GM19467 (cell line): Measurements from ENCODE around the gene HSP90AB1.

ENCODE experiments used
- ATAC-seq: cut with Tn5 transposase; IDR thresholded peaks from one replicate; pipeline ENCODE4 v1.9.1; 2021; ENCODE audit warnings: mild to moderate bottlenecking, moderate library complexity; ENCODE audit not compliant: unreplicated experiment

HSP90AB1 gene

DNA sequence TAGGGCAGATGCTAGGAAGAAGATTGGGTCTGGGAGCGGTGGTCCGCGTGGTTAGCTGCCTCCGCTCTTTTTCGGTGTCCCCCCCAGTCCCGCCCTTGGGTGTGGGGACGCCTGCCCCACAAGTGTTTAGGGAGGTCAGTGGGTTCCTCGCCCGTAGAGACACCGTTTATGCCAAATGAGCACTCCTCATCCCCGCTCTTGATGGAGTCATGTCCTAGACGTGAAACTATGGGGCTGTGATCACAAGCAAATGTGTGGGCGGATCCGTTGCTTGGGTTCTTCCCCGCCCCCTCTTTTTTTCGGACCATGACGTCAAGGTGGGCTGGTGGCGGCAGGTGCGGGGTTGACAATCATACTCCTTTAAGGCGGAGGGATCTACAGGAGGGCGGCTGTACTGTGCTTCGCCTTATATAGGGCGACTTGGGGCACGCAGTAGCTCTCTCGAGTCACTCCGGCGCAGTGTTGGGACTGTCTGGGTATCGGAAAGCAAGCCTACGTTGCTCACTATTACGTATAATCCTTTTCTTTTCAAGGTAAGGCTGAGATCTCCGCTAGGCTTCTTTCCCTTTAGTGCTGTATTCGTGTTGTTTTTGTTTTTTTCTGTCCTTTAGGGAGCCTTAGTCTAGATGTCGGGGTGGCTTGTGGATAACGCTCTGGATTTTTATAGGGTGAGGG is at the start of gene HSP90AB1:
Gene HSP90AB1 (plus strand): TSS at position 439 of the 675 bp plus-strand sequence. CDS start 1,529 bp downstream, outside the sequence.
- peak; percentile 62 for ATAC-seq

DNA sequence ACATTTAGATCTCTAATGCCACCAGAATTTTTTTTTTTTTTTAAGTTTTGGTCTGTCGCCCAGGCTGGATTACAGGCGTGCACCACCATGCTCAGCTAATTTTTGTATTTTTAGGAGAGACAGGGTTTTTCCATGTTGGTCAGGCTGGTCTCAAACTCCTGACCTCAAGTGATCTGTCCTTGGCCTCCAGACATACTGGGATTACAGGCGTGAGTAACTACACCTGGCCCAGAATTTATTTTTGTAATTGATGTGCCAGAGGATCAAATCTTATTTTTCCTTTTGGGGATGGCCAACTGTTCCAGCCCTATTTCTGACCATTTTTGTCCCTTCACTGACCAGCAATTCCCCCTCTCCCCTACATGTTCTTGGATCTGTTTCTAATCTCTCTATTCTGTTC is 48.2 kb upstream of the HSP90AB1 start:
- ATAC-seq: no peak

DNA sequence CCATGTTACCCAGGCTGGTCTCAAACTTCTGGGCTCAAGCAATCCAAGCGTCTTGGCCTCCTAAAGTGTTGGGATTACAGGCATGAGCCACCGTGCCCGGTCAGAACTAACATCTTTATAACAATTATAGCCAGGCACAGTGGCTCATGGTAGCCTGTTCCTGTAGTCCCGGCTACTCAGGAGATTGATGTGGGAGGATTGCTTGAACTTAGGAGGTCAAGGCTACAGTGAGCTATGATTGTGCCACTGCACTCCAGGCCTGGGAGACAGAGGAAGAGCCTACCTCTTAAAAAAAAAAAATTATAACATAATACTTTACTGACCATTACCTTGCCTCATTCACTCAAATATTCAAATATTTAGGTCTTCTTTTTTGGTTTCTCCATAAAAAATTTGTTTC is 47.0 kb upstream of the HSP90AB1 start:
- no peak for ATAC-seq

DNA sequence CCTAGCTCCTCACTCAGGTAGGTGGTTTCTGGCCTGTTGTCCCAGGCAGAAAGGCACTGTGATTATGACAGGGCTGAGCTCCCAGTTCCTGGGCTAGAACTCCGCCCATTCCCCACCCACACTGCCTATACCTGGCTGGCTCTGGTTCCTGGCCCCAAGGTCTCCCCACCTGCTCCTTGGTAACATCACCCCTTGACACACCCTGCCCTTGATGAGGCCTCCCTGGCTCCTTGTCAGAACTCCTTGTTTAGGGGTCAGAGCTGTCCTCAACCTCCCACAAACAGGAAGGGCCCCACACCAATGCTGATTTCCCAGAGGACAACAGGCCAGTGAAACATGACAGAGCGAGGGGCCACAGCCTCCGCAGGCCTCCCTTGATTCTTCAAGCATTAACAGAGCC is 45.7 kb upstream of the HSP90AB1 start:
- no peak for ATAC-seq

DNA sequence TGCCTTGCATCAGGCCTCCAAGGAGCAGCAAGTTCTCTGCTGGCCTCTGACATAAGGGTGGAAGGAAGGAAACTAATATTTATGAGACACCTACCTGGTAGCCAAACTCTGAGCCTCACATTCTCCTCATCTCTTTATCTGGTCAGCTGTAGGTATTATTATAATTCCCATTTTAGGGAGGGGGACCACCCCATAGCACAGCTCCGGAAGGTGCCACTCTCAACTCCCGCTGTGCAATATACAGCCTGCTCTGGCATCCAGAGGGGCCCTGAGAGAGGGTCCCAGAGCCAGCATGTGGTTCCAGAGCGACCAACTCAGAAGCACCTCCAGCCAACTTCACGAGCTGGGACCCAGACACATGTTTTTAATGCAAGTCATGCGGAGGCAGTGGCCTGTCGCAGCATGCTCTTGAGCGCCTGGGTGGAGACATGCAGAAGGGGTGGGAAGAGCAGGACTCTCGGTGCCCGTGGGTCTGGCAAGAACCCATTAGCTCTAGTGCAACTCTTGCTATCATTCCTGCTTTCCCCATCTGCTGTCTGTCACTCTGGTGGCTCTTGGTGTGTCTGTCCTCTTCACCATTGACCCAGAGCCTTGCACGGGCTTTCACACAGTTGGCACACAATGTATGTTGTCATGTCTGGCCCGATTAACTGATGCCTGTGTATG is 45.1 kb upstream of the HSP90AB1 start:
- no peak for ATAC-seq

DNA sequence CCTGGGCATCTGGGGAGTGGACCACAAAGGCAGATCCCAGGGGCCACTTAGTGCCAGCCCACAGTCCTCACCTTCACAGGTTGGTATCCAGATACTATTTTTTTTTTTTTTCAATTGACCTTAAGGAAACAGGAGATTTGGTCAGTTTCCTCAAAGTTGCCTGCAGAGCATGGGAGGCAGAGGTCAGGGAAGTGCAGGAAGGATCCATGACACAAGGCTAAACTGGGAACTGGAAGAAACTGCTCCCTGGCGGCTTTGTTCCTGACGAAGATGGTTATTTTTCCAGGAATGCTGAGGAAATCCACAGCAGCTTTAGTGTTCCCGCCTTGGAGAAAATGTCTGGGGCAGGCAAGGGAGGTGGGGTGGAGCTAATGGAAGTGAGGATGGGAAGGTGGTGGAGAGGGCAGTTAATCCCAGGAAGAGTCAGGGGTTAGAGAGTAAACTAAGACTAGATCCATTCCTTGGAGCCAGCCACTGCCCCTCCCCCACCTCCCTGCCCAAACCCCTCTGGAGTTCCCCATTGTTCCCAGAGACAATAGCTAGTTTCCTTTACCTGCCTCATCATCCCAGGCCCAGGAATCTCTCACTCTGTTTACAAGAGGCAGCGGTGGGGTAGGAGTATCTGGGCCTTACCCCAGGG is 44.4 kb upstream of the HSP90AB1 start:
- ATAC-seq: no peak

DNA sequence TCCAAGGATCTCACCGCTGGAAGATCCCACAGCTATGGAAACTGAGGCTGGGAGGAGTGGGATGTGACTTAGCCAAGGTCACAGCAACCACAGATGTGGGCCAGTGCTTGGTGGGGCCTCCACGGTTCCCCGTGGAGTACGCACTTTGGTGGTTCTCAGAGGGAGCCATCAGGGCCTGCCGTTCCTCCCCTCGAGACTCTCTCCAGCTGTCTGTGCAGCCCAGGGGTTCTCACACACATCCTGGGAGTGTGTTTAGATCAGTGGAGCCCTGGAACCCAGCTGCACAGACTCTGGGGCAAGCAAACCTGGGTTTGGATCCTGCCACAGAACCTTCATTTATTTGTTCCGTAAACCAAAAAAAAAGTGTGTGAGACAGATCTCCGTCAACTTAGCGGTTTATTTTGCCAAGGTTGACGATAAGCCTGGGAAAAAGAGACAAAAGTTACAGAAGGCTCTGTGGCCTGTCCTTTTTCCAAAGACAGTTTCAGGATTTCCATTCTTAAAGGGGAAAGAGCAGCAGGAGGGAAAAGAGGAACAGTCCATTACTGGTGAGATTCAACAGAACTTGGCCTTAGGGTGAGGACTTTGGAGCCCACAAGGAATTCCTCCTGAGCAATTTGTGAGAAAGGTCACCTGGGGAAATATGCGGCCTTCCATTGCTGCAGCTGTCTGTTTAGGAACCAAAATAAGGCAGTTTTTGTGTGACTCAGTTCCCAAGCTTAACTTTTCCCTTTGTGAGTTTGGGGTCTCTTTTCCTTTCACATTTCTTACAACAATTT is 43.7 kb upstream of the HSP90AB1 start:
- no peak for ATAC-seq

DNA sequence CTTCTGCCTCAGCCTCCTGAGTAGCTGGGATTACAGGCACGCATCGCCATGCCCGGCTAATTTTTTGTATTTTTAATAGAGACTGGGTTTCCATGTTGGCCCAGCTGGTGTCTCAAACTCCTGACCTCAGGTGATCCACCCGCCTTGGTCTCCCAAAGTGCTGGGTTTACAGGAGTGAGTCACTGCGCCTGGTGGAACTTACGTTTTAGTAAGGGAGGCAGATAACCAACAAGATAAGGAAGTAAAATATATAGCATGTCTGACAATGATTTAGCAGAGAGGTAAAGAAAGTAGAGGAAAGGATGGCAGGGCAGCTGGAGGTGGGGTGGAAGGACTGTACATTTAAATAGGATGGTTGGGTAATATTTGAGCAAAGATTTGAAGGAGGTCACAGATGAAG is 42.9 kb upstream of the HSP90AB1 start:
- ATAC-seq: no peak

DNA sequence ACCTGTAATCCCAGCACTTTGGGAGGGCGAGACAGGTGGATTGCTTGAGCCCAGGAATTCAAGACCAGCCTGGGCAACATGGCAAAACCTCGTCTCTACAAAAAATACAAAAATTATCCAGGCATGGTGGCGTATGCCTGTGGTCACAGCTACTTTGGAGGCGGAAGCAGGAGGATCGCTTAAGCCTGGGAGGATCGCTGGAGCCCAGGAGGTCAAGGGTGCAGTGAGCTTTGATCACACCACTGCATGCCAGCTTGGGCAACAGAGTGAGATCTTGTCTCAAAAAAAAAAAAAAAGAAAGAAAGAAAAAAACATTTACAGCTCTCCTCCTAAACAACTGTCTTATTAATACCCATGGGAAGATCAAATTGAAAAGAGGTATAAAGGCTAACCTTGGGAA is 38.9 kb upstream of the HSP90AB1 start:
- ATAC-seq: no peak

DNA sequence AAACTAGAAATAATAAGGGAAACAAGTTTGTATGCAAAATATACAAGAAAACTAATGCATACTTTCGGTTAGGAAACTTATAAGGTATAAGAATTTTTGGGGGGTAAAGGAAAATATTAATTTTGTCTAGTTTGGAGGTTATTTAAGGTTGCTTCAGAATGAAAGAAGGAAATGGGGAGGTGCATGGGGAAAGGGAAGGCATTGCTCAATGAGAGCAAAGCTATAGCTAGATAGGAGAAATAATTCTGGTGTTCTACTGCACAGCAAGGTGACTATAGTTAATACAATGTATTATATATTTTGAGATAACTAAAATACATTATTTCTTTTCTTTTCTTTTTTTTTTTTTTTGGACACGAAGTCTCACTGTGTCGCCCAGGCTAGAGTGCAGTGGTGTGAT is 35.6 kb upstream of the HSP90AB1 start:
- no peak for ATAC-seq

DNA sequence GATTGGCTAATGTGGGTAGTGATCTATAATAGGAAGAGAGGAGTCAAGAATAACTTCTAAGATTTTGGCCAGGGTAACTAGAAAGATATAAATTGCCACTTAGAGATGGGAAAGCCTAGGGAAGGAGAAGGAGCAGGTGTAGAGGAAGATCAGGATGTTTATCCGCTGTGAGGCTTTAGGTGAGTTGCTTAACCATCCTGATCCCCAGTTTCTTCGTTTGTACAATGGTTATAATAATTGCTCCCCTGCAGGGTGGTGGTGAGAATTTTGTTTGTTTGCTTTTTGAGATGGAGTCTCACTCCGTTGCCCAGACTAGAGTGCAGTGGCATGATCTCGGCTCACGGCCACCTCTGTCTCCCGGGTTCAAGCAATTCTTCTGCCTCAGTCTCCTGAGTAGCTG is 32.6 kb upstream of the HSP90AB1 start:
- ATAC-seq: no peak

DNA sequence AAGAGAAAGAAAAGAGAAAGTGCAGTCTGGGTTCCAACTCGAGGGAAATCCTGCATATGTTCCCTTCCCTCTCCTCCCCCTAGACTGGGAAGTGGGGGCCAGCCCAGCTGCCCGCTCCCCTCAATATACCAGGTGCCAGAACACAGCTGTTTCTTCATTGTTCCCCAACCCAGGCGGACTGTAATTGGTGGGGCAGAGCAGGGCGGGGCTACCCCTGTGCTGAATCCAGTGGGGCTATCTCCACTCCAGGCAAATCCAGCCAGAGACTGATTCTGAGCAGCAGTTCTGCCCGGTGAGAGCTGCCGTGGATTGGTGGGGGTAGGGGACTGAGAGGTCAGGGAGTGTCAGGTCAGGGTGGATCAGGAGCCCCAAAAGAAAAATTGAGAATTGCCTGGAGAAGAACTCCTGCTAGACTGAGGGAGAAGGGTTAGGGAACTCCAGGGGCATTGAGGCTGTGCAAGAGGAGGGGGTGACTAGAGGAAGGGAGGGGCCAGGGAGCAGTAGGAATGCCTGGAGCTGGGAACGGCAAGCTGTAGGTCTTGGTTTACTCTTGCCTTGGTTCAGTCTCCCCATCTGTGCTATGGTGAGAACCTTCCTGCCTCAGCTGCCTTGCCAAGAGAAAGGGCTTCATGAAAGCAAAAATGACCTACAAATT is 30.1 kb upstream of the HSP90AB1 start, which contains the start of gene MYMX:
Gene MYMX (plus strand): TSS at position 250 of the 655 bp plus-strand sequence. CDS start 546 bp downstream, outside the sequence.
- ATAC-seq: no peak

DNA sequence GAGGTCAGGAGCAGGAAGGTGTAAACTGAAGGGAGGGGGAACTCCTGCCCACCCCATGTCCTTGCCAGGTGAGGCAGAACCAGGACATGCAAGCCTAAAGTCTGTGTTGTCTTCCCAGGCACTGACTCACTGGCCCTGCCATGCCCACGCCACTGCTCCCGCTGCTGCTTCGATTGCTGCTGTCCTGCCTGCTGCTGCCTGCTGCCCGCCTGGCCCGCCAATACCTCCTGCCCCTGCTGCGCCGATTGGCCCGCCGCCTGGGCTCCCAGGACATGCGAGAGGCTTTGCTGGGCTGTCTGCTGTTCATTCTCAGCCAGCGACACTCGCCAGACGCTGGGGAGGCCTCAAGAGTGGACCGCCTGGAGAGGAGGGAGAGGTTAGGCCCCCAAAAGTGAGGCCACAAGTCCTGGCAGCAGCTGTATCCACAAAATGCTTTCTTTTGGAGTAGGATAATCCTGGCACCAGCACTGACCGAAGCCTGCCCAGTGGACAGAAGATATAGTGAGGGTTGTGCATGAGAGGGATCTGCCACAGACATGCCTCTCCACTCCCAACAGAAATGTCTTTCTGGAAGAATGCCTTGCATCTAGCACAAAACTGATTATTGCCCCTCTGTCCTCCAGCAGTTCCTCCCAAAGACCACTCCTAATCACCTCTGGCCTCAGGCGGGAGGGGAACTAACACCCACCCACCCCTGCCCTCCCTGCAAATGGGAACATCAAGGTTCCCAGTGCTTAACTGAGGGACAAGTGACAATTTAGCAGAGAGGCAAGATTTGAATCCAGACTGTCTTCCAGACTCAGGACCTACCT is 29.4 kb upstream of the HSP90AB1 start:
- ATAC-seq: no peak

DNA sequence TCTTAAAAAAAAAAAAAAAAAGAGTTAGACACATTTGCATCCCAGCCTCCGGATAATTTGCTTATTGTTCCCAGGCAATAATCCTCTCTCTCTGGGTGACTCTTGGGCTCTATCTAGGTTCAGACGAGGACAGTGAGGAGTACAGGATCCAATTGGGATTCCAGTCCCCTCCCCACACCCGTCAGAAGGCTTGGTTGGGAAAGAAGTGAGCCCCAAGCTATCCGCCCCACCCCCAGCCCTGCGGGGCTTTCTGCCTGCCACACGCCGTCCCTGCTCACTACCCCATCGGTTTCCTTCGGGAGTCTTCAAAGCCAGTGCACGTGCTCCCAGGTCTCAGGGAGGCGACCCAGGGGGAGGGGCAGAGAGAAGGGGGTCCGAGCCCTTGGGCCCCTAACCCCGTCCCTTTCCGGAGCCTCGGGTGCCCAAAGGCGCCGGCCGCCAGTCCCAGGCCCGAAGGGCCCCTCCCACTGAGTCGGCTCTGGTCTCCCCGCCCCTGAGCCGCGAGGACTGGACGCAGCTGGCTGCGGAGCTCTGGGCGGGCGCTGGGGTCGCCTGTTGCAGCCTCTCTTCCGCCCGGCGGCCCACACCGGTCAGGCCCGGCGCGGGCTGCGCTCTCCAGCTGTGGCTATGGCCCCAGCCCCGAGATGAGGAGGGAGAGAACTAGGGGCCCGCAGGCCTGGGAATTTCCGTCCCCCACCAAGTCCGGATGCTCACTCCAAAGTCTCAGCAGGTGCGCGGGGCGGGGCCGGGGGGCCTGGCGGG is 27.7 kb upstream of the HSP90AB1 start:
- ATAC-seq: peak; percentile 46

DNA sequence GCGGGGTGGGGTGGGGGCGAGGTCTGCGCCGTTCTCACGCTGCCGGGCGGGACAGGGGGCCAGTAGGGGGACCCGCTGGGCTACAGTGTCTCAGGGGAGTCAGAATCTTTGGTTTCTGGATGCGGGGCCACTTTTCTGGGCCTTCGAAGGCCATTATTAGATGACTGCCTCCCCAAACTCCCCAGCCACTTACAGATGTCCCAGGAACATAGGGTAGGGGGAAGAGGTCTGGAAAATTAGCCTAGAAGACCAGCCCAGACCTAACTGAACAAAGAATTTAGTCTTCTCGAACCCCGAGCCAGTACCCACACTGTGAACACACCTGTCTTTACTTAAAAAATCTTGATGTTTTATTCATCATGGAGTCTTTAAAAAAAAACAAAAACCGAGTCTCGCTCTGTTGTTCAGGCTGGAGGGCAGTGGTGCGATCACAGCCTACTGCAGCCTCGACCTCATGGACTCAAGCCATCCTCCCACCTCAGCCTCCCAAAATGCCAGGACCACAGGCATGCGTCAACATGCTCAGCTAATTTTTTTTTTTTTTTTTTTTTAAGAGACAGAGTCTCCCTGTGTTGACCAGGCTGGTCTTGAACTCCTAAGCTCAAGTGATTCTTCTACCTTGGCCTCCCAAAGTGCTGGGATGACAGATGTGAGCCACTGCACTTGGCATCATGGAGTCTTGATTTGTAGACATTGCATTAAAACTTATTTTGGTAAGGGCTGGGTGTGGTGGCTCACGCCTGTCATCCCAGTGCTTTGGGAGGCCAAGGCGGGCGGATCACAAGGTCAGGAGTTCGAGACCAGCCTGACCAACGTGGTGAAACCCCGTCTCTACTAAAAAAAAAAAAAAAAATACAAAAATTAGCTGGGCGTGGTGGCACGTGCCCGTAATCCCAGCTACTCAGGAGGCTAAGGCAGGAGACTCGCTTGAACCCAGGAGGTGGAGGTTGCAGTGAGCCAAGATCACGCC is 26.8 kb upstream of the HSP90AB1 start:
- ATAC-seq: no peak

DNA sequence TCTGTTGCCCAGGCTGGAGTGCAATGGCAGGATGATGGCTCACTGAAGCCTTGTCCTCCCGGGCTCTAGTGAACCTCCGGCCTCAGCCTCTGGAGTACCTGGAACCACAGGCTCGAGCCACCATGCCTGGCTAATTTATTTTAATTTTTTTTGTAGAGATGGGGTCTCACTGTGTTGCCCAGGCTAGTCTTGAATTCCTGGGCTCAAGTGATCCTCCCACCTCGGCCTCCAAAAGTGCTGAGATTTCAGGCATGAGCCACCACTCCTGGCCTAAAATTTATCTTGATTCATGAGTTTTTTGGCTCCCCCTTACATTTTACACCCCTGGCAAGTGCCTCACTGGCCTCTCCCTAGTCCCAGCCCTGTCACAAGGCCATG is 26.0 kb upstream of the HSP90AB1 start:
- no peak for ATAC-seq

DNA sequence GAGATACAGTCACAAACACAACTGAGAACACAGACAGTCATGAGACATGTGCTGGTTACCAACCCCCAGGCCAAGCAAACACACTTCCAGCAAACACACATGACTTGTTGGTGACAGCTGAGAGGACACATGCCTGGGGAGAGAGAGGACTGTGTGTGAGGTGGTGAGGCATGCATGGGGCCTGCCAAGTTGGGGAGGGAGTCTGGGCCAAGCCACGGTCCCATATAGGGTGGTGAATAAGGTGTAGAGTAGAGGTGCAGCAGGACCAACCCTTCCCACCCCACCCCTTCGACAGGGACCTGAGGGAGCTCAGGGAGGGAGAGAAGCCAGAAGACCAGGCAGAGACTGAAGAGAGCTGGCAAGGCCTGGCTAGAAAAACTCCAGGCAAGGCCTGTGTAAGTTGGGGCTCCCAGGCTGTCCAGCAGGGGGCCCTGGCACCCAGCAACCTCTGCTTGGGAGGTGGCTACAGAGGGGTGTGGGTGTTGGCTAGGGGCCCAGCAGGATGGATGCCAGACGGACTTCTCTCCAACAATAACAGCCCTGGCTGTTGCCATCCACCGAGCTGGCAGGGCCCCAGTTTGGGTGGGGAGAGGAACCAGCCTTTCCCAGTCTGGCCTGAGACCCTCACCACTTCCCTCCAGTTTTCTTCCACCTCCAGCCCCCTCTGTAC is 25.5 kb upstream of the HSP90AB1 start:
- no peak for ATAC-seq

DNA sequence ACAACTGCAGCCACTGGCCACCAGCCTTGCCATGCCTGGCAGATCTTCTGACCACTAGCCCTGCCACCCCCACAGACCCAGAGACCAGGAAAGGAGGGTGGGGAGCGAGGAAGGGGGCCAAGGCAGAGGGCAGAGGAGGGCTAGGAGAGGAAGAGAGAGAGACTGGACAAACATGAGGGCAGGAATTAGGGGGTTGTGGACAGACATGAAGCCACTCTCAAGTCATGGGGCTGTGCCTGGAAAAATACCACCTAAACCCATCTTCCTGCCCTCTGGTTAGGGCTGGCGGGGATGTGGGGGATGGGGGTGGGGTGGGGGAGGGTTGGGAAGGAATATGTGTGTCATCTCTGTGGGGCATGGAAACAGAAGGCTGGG is 25.0 kb upstream of the HSP90AB1 start:
- no peak for ATAC-seq
